NCI-H510A (cell line): ENCODE measurements around the gene HID1.
A peak's percentile ranks its signal among the peaks of the same experiment; 100 is the strongest.

Experiments used
- DNase-seq: peaks from one replicate; lab custom pipeline; 2025; lab: John Stamatoyannopoulos, UW

HID1 gene

GRCh38 chr17:74964988-74965622 is 7.5 kb downstream of the HID1 start:
- no peak for DNase-seq

- DNase-seq = no peak
Measured at GRCh38 chr17:74964246-74964761, 8.3 kb downstream of the HID1 start.

- DNase-seq = no peak
Measured at GRCh38 chr17:74963656-74964055, 8.9 kb downstream of the HID1 start.

GRCh38 chr17:74962622-74963394 is 9.8 kb downstream of the HID1 start:
- no peak for DNase-seq

DNA sequence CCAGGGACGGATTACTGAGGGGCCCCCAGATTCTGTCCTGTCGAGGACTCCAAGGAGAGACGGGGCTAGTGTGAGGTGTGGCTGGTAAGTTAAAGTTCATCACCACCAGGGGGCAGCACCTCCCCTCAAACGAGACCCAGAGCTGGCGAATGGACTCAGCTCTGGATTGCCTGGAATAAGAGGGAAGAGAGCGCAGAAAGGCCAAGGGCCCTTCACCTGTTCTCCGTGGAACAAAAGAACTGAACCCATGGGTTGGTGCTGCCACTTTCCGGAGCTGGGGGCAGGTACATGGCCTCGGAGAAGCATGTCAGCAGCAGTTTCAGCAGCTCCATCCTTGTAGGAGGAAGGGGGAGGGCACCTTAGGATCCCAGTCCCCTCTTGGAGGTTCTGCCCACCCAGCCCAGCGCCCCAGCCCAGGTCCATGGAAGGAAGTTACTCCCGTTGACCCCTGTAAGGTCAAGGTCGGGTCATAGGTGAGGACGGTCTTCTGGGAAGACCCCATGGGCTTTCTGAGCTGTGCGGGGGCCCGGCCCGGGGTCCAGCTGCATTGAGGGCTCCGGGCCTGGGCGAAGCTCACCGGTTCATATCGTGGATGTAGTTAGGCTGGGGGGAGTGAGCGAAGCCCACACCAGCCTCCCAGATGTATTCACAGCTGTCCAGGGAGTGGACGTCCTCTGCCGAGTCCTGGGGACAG is 10.8 kb downstream of the HID1 start:
- DNase-seq = peak; percentile 80

- DNase-seq = no peak
Measured at GRCh38 chr17:74960570-74961342, 11.8 kb downstream of the HID1 start.

- DNase-seq = no peak
Measured at GRCh38 chr17:74959826-74960515, 12.6 kb downstream of the HID1 start.

- no peak for DNase-seq
Measured at GRCh38 chr17:74957935-74958740, 14.4 kb downstream of the HID1 start.

DNA sequence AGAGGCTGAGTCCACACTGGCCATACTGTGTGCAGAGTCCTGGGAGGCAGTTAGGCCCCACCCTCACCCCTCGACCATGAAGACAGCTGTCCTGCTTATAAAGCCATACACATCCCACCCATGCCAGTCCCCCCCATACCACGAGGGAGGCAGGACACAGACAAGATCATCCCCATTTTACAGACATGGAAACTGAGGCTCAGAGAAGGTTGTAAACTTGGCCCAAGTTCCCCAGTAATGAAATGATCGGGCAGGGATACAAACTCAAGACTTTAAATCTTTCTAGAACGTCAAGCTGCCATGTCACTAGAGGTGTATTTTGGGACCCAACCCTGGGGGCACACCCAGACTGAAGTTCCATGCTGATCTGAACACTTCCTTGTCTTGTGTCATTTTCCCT is 16.5 kb downstream of the HID1 start:
- DNase-seq = no peak

GRCh38 chr17:74954665-74955421 is 17.7 kb downstream of the HID1 start:
- no peak for DNase-seq

DNA sequence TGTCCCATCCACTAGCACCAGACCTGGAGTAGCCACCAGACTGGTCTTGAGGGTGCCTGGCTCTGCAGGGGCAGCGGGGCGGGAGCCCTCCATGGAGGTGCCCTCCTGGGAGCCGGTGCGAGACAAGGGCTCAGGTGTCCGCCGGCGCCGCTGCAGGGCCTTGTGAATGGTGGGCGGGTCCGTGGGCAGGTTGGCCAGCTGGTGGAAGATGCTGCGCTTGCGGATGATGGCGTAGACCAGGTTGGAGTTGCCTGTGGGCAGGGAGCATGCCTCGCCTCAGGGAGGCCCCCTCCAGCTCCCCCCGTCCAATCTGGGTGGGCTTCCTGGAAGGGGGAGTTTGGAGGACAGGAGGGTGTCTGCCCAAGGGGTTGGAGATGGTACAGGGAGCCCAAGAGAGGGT is 18.4 kb downstream of the HID1 start:
- no peak for DNase-seq

DNA sequence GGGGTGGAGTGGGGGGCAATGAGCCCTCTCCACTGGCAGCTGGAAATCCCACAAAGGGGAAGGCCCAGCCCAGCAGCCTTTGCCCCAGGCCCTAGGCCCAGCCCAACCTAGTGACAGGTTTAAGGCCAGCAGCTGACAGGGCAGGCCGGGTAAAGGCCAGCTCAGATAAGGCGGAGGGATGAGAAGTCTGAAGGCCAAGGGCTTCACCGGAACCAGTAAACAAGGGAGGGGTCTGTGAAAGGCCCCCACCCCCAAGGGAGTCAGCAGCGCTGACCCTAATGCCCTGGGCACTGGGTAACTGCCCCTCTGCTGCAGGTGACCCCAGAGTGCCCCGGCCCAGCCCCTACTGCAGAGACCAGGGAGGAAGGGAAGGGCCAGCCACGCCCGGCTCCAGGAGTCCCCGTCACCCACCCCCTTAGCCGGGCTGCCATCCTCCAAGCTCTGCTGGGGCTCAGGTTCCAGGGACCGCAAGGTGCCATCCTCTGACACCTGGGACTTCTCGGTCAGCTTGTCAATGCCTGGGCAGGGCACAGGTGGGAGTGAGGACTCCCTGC is 19.3 kb downstream of the HID1 start:
- no peak for DNase-seq

GRCh38 chr17:74952431-74953133 is 20.0 kb downstream of the HID1 start:
- DNase-seq = no peak

GRCh38 chr17:74951680-74952421 is 20.7 kb downstream of the HID1 start:
- DNase-seq = no peak

GRCh38 chr17:74951065-74951464 is 21.5 kb downstream of the HID1 start:
- no peak for DNase-seq

GRCh38 chr17:74950207-74950606 is 22.4 kb downstream of the HID1 start:
- peak; percentile 71 for DNase-seq

DNA sequence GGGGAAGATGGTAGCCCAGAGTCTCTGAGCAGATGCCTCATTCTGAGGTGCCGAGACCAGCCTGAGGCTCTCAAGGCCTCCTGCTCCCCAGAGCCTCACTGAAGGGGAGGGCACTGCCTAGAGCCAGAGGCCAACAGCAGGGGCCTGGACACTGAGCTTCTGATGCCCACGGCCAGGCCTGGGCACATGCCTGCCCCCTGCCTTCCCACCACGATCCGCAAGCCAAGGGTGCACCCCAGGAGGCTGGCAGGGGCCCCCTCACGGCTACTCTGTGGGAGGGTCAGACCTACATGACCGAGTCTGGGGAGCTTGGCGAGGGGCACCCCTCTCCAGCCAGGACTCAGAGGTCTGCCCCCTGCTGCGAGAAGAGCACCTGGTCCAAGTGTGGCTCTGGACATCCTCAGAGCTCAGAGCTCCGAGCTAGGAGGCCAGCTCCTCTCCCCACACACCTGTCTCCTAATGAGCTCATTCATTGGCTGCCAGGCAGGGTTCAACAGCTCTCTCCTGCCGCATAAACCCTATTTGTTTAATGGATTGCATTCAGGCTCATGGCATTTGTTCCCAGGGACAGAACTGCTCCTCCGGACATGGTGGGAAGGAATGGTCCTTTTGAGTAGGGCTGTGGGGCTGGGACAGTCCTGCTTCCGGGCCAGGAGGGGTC is 23.0 kb downstream of the HID1 start:
- DNase-seq = peak; percentile 48
